Stimulated activated naive CD8-positive, alpha-beta T cell treated with anti-CD3 and anti-CD28 coated beads, Interleukin-15, Interleukin-2, amounts not matched to agents 100 ng/mL and 50 ng/mL, for 24 hours (primary cell): ENCODE data around the gene LCP2.
A peak's percentile ranks its signal among the peaks of the same experiment; 100 is the strongest.

ENCODE experiments used
- H3K27ac Mint-ChIP-seq: one replicate; pipeline ENCODE4 v1.8.0; 2021; ENCODE audit warnings: mild to moderate bottlenecking, mixed read lengths
- H3K27me3 Mint-ChIP-seq: one replicate; pipeline ENCODE4 v1.8.0; 2021; ENCODE audit warnings: mixed read lengths
- H3K36me3 Mint-ChIP-seq: one replicate; pipeline ENCODE4 v1.8.0; 2021; ENCODE audit warnings: low read depth, mixed read lengths
- H3K4me1 Mint-ChIP-seq: one replicate; pipeline ENCODE4 v1.8.0; 2021; ENCODE audit warnings: low read depth, mixed read lengths
- H3K4me3 Mint-ChIP-seq: one replicate; pipeline ENCODE4 v1.8.0; 2021; ENCODE audit warnings: mild to moderate bottlenecking, mixed read lengths
- H3K9me3 Mint-ChIP-seq: one replicate; pipeline ENCODE4 v1.8.0; 2021; ENCODE audit warnings: mixed read lengths

The LCP2 gene

DNA sequence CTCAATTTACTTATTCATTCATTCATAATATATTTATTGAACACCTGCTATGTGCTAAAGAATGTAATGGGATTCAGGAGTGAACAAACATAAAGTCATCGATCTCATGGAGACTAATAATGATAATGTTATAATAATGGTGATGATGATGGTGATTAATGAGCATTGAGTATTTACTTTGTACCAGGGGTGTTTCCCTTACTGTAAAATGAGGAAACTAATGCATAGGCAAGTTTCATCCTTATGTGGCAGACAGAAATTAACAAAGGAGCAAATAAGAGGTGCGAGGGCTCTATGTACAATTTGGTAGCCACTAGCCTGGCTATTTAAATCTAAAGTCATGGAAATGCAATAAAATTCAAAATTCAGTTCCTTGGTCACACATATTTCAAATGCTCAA, 11.1 kb upstream of the LCP2 start:
- Mint-ChIP-seq H3K36me3 (no peaks in the 10 kb centered on the region), H3K27me3 (no peaks in the 10 kb centered on the region), H3K9me3 (no peaks in the 10 kb centered on the region), H3K27ac (peak overlapping the region; percentile 7), H3K4me3 (no peak overlapping the region), H3K4me1 (peaks cover 86% of the 10 kb centered on the region)

- H3K27ac Mint-ChIP-seq = no peak overlapping the region
- H3K27me3 Mint-ChIP-seq = no peaks in the 10 kb centered on the region
- H3K4me1 Mint-ChIP-seq = peaks cover 86% of the 10 kb centered on the region
- H3K36me3 Mint-ChIP-seq = no peaks in the 10 kb centered on the region
- H3K4me3 Mint-ChIP-seq = no peak overlapping the region
- no peaks in the 10 kb centered on the region for H3K9me3 Mint-ChIP-seq
Measured at GRCh38 chr5:170307575-170308465, 10.2 kb upstream of the LCP2 start.

GRCh38 chr5:170306381-170306831, 8.8 kb upstream of the LCP2 start:
- H3K4me1 Mint-ChIP-seq = peaks cover 86% of the 10 kb centered on the region
- no peaks in the 10 kb centered on the region for H3K9me3 Mint-ChIP-seq
- H3K36me3 Mint-ChIP-seq = no peaks in the 10 kb centered on the region
- no peak overlapping the region for H3K4me3 Mint-ChIP-seq
- H3K27me3 Mint-ChIP-seq = no peaks in the 10 kb centered on the region
- H3K27ac Mint-ChIP-seq = peak overlapping the region; percentile 76

DNA sequence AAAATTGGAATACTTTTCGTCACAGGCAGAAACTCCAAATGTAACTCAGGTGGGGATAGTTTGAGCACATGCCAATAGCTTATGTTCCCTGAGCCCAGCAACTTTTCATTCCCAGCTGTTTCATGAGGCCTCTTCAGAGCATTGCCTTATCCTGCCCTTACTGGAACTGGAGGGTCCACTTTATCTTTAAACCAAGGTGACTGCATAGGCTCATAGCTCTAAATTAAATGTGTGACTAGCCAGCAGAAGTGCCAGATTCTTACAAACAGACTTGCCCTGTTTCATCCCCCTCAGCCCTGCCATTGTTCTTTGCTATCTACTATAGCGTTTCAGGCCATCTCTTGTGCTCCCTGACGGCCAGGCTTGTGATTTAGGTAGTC, 8.1 kb upstream of the LCP2 start:
- H3K27me3 Mint-ChIP-seq = no peaks in the 10 kb centered on the region
- peaks cover 86% of the 10 kb centered on the region for H3K4me1 Mint-ChIP-seq
- H3K9me3 Mint-ChIP-seq = no peaks in the 10 kb centered on the region
- no peak overlapping the region for H3K4me3 Mint-ChIP-seq
- no peak overlapping the region for H3K27ac Mint-ChIP-seq
- no peaks in the 10 kb centered on the region for H3K36me3 Mint-ChIP-seq

GRCh38 chr5:170305016-170305645, 7.6 kb upstream of the LCP2 start:
- Mint-ChIP-seq H3K27ac (no peak overlapping the region), H3K9me3 (no peaks in the 10 kb centered on the region), H3K36me3 (no peaks in the 10 kb centered on the region), H3K4me1 (peaks cover 85% of the 10 kb centered on the region), H3K27me3 (no peaks in the 10 kb centered on the region), H3K4me3 (no peak overlapping the region)

- H3K9me3 Mint-ChIP-seq = no peaks in the 10 kb centered on the region
- no peaks in the 10 kb centered on the region for H3K36me3 Mint-ChIP-seq
- H3K4me1 Mint-ChIP-seq = peaks cover 86% of the 10 kb centered on the region
- peak overlapping the region; percentile 97 for H3K27ac Mint-ChIP-seq
- peak overlapping the region; percentile 82 for H3K4me3 Mint-ChIP-seq
- no peaks in the 10 kb centered on the region for H3K27me3 Mint-ChIP-seq
Measured at GRCh38 chr5:170303549-170303948, 6.0 kb upstream of the LCP2 start.

DNA sequence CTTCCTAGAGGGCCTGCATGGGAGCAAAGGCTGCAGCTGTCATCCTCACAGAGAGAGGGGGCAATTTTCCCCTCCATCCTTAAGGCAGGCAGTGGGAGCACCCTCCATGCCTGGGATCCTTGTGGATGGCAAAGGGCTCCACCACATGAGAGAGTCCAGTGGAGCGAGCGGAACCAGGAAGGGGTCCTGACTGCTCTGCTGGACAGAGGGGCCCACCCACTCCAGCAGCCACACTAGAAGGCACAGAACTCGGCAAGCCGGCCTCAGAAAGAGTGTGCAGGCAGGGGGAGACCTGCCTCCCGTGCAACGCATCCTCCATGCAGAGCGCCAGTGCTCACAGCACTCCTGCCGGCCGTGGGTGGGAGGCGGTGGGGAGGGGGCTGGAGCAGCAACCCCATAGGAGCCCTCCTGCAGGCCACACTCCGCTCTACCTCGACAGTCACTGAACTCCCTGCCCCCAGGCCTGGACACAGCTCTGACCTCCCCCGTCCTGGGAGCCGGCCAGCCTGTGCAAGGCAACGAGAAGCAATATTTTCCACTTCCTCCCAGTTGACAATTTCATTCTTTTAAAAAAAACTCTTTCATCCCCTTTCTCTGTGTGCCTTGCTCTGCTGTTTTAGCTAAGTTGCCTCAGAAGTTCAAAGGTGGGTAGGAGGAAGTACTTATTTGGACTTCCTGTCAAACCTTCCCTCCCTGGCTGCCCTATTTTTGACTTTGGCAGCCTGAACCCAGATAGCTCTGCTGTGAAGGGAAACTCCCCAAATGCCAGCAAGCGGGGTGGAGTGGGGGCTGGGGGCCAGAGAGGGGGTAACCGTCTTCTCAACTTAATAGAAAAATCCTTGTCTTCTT, 5.3 kb upstream of the LCP2 start:
- H3K4me3 Mint-ChIP-seq = peak overlapping the region; percentile 82
- peak overlapping the region; percentile 97 for H3K27ac Mint-ChIP-seq
- H3K9me3 Mint-ChIP-seq = no peaks in the 10 kb centered on the region
- H3K27me3 Mint-ChIP-seq = no peaks in the 10 kb centered on the region
- H3K36me3 Mint-ChIP-seq = no peaks in the 10 kb centered on the region
- peaks cover 90% of the 10 kb centered on the region for H3K4me1 Mint-ChIP-seq

GRCh38 chr5:170301981-170302652, 4.5 kb upstream of the LCP2 start:
- peaks cover 92% of the 10 kb centered on the region for H3K4me1 Mint-ChIP-seq
- peaks cover 5% of the 10 kb centered on the region for H3K36me3 Mint-ChIP-seq
- peak overlapping the region; percentile 97 for H3K27ac Mint-ChIP-seq
- H3K4me3 Mint-ChIP-seq = peak overlapping the region; percentile 82
- H3K9me3 Mint-ChIP-seq = no peaks in the 10 kb centered on the region
- H3K27me3 Mint-ChIP-seq = no peaks in the 10 kb centered on the region

- H3K4me3 Mint-ChIP-seq = no peak overlapping the region
- peak overlapping the region; percentile 11 for H3K27ac Mint-ChIP-seq
- peaks cover 15% of the 10 kb centered on the region for H3K36me3 Mint-ChIP-seq
- peaks cover 86% of the 10 kb centered on the region for H3K4me1 Mint-ChIP-seq
- no peaks in the 10 kb centered on the region for H3K27me3 Mint-ChIP-seq
- H3K9me3 Mint-ChIP-seq = no peaks in the 10 kb centered on the region
Measured at GRCh38 chr5:170301149-170301548, 3.6 kb upstream of the LCP2 start.

DNA sequence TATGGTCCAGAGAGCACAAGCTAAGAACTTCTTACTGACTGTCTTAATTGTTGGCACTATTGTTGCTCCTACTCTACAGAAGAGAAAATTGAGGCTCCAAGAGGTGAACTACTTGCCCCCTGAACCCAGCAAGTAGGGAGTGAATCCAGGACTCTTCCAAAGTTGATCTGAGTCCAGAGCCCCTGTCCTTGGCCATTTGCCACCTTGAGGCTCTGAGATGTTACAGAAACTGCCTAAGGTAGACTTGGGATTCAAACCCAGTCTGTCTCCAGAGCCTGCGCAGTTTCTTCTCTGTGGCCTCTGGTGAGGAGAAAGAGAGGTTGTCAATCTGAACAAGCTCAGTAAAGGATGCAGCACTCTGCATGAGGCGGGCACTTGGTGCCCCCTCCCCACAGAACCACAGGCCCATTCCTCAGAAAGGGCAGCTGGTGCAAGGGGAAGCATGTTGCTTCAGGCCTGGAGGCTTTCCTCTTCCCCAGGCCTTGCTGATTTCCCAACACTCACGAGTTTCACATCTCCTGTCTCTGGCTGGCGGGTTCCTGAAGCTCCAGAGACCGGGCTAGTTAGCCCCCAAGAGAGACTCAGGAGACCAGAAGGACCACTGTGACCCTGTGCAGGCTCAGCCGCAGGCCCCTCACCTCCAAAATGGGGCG, 2.9 kb upstream of the LCP2 start:
- Mint-ChIP-seq H3K9me3 (no peaks in the 10 kb centered on the region), H3K36me3 (peaks cover 21% of the 10 kb centered on the region), H3K4me1 (peaks cover 83% of the 10 kb centered on the region), H3K27me3 (no peaks in the 10 kb centered on the region), H3K4me3 (no peak overlapping the region), H3K27ac (peak overlapping the region; percentile 65)

DNA sequence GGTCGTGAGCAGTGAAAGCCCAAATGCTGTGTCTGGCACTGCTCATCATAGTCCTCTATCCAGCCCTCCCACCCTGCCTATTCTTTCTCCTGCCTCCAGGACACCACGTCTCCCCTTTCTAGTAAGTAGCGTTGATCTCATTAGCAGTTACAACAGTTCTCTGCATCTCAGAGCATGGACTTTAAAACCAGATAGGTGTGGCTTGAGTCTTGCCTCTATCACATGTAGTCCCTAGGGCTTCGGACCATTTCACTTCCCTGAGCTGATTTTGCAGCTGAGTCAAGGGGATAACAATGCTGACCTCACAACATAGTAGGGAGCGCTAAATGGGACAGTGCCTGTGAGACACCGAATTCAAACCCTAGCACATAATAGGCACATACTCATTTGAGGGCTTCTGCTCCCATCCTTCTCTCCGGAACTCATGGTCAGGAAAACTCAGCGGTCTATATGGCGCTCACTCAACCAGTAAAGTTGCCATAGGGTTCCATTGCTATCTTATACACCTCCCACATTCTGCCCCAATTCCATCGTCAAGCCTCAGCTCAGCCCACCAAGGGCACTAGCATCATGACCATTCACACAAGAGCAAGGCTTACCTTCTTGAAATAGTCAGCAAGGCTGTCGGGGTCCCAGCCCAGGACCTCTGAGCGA, 515 bp downstream of the LCP2 start:
- no peaks in the 10 kb centered on the region for H3K27me3 Mint-ChIP-seq
- peaks cover 56% of the 10 kb centered on the region for H3K36me3 Mint-ChIP-seq

DNA sequence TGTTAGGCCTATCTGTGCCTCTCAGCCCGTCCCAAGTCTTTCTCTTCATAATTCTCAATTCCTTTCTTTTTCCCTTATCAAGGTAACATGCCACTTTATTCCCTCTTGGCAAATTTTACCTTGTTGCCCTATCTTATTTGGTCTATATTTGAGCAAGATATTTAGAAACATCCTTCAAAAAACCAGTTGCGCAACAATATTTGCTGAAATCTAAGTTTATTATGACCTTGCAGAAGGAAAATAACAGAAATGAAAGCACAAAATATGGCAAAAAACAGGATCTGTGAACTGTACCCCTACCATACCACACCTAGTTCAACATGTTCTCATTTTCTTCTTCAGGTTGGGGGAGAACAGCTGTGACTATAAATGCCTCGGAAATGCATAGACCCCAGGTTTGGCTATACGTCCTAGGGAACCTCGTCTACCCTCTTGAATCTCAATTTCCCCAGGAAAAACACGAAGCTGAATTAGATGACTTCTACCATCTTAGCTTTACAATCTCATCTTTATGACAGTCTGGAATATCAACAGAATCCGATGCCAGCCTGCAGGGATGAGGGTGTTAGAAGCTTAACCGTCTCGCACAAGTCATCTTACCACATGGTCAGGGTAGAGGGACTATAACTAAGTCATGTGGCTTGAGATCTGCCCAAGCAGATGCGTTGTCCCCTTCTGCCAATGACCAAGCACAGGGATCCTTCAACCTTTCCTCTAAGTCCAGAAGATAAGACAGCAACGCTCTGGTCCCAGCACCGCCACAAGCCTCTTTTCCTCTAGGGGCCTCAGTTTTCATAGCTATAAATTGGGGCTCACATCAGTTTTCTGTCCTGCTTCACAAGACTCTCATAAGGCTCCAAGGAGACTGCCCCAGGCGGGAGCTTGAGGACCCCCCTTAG, 1.3 kb downstream of the LCP2 start:
- Mint-ChIP-seq H3K27me3 (no peaks in the 10 kb centered on the region), H3K36me3 (peaks cover 63% of the 10 kb centered on the region), H3K4me1 (peaks cover 84% of the 10 kb centered on the region), H3K9me3 (no peaks in the 10 kb centered on the region), H3K27ac (peak overlapping the region; percentile 95), H3K4me3 (peak overlapping the region; percentile 99)

More for the DNA sequence above, 515 bp downstream of the LCP2 start:
- Mint-ChIP-seq H3K27ac (peak overlapping the region; percentile 95), H3K9me3 (no peaks in the 10 kb centered on the region), H3K4me3 (peak overlapping the region; percentile 99), H3K4me1 (peaks cover 84% of the 10 kb centered on the region)

DNA sequence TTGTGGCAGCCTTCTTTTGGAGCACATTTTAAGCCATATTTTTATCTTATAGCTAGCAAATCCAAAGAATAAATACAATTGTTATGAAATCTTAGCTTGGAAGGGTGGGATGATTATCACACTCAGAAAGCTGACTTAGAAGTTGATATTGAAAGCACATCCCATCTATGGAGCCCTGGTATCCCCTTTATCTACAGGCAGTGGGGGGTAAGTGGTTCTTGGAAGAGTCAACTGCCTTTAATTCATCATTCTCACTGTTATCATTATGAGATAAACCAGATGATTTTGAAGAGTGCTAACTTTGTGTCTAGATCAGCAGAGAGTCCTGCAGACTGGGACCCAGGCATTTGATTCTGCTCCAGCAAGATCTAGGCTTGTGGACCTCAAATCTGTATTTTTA, 3.0 kb downstream of the LCP2 start:
- H3K4me3 Mint-ChIP-seq = peak overlapping the region; percentile 99
- H3K27me3 Mint-ChIP-seq = no peaks in the 10 kb centered on the region
- peak overlapping the region; percentile 95 for H3K27ac Mint-ChIP-seq
- H3K9me3 Mint-ChIP-seq = no peaks in the 10 kb centered on the region
- peaks cover 81% of the 10 kb centered on the region for H3K36me3 Mint-ChIP-seq
- peaks cover 85% of the 10 kb centered on the region for H3K4me1 Mint-ChIP-seq
